A204.1 (cell line): ENCODE results near the gene ISCU.

Experiments
- FAIRE-seq: peaks from 2 replicates; lab custom pipeline; 2012; peaks lifted over from hg19 to GRCh38; lab: Jason Lieb, UNC

Gene ISCU

DNA sequence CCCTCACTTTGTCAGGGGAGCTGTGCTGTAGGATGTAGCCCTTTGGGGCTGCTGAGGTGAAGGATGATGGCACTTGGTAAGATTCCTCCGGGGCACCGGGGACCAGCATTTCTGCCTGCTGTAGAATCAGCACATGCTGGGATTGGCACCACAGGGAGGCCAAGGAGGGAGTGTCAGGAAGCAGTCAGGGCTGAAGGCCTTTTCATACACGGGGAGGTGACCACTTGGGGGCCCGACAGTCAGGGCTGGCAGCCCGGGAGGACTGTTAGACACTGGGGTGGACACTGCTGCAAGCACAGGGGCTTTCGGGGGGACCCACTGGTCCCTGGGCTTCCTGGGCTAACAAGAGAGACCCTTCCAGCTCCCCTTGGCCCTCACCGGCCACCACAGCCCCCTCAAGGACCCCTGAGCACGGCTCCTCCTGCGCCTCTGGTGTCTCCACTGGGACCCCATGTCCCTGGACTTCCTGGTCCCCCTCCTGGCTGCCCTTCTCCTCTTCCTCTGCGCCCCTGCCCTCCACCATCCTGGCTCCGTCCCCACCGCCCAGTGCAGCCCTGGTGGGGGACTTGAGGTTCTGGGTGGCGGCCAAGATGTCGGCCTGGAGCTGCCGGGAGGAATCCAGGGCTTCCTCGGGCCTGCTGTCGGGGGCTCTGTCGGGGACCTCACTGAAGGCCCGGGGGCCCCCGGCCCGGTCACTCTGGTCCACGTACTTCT, 29.0 kb downstream of the ISCU start:
- FAIRE-seq, result no peak

DNA sequence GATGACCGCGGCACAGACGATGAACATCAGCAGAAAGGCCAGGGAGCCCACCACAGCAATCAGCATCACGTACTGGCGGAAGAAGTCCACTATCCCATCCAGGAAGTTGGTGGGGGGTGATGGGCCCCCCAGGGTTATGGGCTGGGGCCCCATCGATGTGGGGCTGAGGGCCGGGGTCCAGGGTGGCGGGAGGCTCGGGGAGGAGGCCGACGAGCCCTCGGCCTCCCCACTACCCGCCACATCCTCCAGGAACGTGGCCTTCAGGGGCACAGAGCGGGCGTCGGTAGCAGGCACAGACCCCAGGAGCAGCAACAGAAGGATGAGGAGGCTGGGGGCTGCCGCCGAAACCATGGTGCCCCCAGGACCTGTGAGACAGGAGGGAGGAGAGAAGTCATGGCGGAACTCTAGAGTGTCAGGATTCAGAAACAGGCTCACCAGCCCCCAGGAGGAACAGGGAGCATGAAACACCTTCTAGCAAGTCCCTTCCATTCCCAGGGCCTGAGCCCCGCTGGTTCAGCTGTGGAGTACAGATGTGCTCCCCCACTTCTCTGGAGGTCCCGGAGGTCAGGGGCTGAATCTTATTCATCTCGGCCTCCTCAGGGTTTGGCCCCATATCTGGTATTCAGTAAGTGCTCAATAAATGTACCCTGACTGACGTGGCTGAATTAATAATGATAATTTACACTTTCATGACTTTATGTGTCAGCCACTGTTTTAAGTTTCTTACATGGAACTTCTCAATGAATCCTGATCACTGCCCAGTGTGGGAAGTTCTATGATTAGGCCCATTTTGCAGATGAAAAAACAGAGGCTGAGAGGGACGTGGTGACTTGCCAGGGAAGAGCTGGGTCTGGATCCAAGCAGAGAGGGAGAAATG, 29.9 kb downstream of the ISCU start:
- FAIRE-seq, result no peak

DNA sequence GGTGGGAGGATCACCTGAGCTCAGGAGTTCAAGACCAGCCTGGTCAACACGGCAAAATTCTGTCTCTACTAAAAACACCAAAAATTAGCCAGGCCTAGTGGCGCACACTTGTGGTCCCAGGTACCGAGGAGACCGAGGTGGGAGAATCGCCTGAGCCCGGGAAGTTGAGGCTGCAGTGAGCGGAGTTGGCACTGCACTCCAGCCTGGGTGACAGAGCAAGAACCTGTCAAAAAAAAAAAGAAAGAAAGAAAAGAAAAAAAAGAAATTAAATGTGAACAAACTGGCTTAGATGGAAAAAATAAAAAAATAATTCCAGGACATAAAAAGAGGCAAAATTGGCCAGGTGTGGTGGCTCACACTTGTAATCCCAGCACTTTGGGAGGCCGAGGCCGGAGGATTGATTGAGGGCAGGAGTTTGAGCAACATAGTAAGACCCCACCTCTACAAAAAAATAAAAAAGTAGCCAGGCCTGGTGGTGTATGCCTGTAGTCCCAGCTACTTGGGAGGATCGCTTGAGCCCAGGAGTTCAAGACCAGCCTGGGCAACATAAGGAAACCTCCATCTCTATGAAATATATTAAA, 32.0 kb downstream of the ISCU start:
- no peak for FAIRE-seq

DNA sequence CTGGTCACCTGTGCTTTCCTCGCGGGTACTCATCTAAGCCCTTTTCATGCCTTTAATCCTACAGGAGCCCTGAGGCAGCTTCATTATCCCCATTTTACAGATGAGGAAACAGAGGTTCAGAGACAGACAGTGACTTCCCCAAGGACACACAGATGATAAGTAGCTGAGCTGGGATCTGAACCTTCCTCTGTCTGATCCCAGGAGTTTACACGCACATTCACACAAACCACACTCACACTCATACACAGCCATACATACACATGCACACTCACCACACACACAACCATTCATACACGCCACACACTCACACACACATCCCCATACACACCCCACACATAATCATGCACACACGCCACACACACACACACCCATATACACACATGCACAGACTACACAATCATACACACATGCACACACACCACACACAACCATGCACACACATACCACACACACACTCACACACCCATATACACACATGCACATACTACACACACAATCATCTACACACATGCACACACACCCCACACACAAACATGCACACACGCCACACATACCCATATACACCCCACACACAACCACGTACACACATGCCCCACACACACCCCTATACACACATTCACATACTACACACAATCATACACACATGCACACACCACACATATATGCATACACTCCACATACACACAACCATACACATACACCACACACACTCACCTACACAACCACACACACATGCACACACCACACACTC, 32.7 kb downstream of the ISCU start:
- FAIRE-seq, result no peak

DNA sequence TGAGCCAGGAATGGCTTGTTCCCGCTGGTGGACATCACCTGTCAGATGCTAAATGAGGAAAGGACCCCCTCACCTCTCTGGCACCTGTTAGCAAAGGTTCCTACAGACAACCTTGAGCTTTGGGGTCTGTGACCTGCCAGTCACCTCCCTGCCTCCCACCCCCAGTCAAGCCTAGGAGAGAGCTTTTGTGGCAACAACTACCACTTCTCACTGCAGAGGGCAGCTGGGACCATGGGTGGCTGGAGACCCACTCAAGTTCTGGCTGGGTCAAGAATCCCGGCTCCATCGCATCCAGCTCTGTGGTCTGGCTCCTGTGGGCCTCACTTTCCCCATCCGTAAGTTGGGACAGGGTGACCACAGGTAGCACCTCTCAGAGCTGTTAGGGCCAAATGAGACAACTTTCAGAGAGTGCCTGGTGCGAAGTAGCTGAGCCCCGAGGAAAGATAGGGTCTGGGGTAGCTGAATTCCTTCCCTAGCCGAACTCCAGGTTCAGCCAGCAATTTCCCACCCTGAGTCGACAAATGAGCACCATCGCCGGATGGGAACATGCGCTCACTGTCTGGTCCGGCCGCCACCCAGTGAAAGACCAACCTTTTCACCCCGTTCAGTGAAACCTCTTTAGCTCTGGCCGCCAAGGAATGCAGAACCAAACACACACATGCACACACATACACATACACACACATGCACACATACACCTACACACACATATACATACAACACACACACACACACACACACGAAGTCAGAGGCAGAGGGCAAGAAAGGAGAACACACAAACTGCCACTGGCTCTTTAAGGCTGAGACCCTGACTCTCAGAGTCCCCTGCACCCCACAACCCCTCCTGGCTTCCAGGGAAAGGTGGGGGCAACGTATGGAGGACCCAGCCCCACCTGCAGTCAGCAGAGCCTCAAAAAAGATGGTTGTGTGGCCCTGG, 33.6 kb downstream of the ISCU start:
- FAIRE-seq, result no peak

DNA sequence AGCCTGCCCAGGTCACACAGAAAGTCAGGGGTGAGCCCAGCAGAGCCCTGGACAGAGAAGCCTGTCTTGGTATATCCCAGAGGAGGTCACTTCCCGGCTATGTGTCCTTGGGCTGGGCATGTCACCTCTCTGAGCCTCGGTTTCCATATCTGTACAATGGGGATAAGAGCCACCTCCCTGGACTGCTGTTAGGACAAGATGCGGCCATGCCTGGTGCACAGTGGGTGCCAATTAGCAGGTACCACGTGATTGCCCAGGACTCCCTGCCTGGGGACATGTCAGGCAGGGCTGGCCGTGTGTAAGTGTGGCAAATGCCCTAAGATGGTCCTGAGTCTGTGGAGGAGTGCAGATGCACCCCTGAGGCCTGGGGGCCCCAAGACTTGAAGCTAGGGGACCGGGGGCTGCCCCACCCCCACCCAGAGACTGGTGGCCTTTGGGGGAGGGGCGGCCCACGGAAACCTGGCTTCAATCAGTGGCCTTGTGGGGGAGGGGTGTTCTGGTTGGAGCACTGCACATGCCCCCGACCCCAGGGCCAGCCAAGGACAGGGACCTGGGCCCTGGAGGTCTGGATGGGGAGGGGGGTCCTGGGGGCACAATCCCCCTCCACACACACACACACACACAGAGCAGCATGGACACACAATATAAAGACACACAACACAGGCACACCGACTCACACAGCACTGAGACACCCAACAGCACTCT, 34.6 kb downstream of the ISCU start:
- FAIRE-seq, result no peak

DNA sequence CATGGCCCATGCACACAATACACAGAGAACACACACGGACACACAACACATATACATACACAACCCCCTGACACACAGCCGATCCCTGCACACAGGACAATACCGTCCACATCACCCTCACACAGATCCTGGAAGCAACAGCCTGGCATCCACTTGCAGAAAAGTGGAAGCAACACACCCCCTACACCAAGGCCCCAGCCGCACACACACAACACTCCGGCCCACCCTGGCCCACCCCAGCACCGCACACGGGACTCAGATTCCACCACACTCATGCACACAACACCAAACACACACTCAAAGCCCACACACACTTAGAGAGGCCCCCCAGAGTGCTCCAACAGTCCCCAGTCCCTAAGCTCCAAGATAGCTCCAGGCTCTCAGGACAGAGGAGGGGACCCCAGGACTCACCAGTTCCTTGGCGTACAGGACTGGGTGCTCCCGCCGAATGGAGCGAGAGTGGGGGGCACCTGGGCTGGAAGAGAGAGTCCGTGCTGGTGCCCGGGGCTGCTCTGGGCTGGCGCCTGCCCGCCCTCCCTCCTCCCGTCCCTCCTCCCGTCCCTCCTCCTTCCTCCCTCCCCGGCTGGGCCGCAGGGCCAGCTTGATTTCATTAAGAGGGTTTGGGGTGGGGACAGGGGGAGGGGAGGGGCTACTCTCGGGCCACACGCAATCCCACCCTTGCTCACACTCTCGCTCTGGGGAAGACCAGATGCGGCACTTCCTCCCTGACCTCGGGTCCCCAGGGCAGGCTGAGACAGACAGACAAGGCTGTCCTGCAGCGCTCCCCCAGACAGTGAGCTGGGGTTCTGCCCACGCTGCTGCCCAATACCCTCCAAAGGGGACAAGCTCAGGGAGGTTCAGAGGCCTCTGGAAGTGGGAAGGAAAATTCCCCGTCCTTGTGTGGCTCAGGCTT, 35.4 kb downstream of the ISCU start, which contains the start of gene TMEM119:
TMEM119 (minus strand) TSS at position 526 of the 913 bp plus-strand sequence. CDS start 5,701 bp downstream, outside the sequence.
- no peak for FAIRE-seq

DNA sequence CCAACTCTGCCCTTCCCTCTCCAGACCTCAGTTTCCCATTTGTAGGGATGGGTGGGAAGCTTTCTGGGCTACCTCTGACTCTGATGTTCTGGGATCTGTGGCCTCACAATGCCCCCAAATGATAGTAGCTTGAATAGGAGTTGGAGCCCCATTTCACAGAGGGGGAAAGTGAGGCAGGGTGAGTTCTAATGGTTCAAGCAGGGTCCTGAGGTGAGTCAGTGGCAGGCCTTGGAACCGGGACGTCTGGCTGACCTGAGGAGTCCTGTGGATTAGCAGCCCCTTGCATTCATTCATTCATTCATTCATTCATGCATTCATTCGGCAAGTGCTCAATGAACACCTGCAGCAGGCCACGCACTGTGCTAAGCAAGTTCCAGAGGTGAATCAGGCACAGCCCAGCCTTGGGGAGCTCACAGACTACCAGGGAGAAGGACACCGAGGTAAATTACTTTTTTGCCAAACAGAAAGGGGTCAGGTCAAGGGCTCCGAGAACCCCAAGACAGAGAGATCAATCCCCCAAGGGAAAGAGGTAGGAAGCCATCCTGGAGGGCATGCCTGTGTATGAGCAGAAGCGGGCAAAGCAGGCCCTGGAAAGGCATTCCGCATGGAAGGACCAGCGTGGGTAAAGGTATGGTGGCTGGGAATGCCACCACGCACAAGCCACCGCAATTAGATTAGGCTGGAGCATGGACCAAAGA, 36.3 kb downstream of the ISCU start:
- FAIRE-seq, result no peak

DNA sequence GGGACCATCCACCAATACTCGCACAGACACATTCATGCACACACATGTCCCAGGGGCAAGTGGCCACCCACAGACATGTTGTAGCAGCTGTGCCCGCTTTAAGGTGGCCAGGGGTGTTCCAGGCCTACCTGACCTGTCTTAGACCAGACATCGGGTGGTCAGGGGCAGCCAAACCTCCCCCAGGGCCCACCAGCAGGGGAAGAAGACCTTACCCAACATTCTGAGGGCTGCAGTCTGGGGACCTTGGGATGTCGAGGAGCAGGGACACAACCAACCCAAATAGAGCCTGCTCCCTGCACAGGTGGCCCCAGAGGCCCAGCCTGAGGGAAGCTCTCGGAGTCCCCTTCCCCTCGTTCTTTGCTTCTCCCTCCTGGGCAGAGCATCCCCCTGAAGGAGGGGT, 37.1 kb downstream of the ISCU start:
- FAIRE-seq, result no peak

DNA sequence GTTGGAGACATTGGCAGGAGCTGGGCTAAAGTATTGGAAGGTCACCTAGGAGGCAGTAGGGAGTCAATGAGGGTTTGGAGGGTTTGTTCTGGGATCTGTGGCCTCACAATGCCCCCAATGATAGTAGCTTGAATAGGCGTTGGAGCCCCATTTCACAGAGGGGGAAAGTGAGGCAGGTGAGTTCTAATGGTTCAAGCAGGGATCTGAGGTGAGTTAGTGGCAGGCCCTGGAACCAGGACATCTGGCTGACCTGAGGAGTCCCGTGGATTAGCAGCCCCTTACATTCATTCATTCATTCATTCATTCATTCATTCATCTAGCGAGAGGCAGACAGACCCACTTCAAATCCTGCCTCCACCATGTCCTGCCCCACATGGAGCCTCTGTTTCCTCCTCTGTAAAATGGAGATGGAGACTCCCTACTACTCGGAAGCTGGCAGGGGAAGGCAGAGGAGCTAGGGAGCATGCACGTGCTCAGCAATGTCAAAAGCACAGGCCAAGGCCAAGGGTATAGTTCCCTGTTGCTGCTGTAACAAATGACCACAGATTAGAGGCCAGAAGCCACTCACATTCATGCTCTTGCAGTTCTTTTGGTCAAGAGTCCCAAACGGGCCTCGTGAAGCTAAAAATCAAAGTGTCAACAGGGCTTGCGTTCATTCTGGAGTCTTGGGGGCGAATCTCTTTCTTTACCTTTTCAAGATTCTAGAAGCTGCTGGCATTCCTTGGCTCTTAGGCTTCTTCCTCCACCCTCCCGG, 37.7 kb downstream of the ISCU start:
- no peak for FAIRE-seq

DNA sequence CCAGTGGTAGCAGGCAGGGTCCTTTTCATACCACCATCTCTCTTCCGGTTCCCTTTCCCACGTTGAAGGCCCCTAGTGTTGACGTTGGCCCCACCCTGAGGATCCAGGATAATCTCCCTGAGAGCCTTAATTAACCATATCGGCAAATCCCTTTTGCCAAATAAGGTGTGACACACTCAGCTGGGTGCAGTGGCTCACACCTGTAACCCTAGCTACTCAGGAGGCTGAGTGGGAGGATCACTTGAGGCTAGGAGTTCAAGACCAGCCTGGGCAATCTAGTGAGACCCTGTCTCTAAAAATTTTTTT, 38.3 kb downstream of the ISCU start:
- FAIRE-seq, result no peak

DNA sequence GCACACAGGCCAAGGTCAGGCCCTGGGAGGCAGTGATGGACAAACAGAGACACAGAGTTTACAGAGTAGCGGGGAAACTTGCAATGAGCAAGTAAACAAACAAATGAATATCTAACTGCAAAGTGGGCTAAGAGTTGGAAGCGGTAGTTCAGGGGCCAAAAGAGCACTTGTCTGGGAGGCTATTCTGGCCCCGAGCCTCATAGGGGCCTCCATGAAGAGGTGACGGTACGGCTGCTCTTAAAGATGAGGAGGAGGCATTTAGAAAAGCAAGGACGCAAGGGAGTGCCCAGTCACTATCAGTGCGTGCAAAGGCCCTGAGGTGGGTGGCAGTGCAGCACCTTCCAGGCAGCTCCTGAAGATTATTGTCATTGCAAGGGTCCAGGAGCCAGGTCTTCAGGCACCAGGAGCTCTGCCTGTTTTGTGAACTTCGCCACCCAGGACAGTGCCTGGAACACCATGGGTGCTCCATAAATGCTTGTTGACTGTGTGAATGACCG, 39.9 kb downstream of the ISCU start:
- FAIRE-seq, result no peak

DNA sequence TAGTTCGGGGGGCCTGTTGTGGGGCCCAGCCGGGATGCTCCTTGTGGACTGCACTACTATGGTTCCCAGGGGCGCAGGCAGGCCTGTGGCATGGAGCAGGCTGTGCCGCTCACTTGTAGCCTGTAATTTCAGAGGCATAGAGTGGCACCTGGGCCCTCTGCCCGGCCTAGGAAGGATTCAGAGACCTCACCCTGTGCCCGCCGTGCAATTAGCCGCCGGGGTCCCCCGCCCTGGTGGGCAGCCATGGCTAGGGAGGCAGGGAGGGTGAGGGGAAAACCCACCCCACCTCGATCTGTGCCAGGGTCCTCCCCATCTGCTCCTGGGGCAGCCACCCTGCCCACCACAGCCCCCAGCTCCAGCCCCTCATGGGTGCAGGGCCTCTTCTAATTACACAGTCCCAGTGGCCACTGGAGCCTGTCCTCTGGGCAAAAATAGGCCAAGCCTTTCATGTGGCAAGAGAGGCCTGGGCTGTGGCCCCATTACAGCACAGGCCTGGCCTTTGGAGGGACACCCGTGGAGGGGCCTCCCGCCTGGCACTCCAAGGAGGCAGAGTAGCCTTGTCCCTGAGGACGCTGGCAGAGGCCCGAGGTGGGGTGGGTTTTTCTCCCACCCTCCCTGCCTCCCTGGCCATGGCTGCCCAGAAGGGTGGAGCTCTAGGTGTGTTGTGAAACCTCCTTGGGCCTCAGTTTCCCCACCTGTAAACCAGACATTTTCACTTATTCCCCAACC, 40.7 kb downstream of the ISCU start:
- no peak for FAIRE-seq

DNA sequence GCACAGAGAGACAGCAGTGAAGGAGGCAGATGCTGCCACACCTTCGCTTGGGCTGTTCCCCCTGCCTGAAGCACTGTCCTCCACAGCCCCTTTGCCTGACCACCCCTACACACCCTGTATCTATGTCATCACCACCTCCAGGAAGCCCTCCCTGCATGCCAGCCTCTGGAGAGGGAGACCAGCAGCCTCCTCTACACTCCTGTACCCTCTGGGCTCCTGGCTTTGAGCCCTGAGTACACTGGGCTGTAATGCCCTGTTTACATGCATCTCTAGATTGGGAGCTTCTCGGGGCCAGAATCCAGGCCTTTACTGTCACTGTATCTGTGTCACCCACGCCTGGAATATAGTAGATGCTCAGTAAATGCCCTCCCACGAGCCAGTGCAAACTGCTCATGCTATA, 41.3 kb downstream of the ISCU start:
- no peak for FAIRE-seq

DNA sequence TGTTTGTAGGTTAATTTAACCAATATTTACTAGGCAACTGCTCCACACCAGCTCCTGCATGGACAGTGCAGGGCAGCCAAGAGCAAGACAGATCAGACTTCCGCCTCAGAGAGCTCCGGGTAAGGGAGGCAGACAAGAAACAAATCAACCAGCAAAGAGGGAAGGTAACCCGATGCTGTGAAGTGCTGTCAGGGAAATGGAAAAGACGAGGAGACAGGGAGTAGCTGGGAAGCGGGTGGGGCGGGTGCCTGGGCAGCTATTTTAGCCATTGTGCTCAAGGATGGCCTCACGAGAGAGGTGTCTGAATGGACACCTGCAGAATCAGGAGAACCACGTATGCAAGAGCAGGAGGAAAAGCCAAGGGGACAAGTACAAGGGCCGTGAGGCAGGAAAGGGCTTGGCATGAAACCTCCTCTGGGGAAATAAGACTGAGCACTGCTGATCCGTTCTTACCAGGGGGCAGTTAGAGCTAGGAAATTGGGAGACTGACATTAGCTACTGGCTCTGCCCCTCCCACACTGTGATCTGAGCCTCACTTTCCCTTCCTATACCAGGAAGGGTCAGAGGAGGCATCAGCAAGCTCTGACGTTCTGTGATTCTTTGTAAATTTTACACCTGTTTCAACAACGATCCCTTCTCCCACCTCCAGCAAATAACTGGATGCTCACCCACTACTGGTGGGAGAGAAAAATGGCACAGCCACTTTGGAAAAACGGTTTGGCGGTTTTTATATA, 42.0 kb downstream of the ISCU start:
- no peak for FAIRE-seq

DNA sequence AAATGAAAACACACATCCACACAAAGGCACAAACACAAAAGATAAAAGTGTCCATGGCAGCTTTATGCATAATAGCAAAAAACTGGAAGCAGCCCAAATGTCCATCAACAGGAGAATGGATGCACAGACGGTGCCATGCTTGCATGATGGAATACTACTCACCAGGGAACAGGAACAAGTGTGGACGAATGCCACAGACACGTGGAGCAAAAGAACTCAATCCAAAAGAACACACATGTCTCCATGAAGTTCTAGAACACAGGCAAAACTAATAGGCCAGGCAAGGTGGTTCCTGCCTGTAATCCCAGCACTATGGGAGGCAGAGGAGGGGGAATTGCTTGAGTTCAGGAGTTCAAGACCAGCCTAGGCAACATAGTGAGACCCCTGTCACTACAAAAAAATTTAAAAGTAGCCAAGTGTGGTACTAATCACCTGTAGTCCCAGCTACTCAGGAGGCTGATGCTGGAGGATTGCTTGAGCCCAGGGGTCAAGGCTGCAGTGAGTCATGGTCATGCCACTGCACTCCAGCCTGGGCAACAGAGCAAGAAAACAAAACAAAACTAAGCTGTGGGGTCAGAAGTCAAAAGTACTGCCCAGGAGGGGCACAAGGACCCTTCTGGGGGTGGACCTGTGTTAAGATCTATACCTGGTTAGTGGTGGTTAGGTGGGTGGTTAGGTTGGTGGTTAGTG, 42.7 kb downstream of the ISCU start:
- FAIRE-seq, result no peak
